ENCODE results near the gene MAP3K9.

DNA sequence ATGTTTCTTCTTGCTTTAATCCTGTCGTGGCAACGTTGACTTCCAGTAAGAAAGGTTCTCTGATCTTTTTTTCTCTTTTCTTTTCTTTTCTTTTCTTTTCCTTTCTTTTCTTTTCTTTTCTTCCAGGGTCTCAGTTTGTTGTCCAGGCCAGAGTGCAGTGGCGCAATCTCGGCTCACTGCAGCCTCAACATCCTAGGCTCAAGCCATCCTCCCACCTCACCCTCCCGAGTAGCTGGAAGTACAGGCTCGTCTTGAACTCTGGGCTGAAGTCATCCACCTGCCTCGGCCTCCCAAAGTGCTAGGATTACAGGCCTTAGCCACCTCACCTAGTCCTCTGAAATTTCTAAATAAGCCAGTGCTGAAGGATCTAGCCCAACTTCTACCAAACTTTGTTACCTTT lies 1.3 kb upstream of the MAP3K9 start:
- TF ChIP-seq CTCF (IDR thresholded peaks at IDR 0.05; ENCODE audit: insufficient read depth, low read length), result no peak
- TF ChIP-seq POLR2AphosphoS5 (IDR thresholded peaks at IDR 0.05; ENCODE audit: low read depth), result no peak

All from HL-60 (cell line).